OCI-LY7 (cell line): ENCODE measurements around the gene NBPF6. TPM values are rescaled to one million over a fixed set of nuclear protein-coding genes. Genes with fewer than 3 reads are reported as not detected.

ENCODE experiments used
- BruUV-seq: library from RNA; stranded (reverse); fragments of 400-500 nt; replicated peaks from 2 replicates; lab custom pipeline; 2021; lab: Mats Ljungman, UMichigan
- CTCF ChIA-PET: fragments of 300-600 bp; sonication (Branson Sonifier 250); formaldehyde crosslinking; loops from one replicate; lab custom pipeline; 2022; ENCODE audit warnings: antibody characterized with exemption; ENCODE audit not compliant: unreplicated experiment; lab: Charles Lee
- POLR2A ChIA-PET: fragments of 300-600 bp; sonication (Branson Sonifier 250); formaldehyde crosslinking; loops from one replicate; lab custom pipeline; 2022; ENCODE audit warnings: antibody characterized with exemption; lab: Charles Lee
- DNase-seq: peaks from one replicate; pipeline ENCODE4 v3.0.0-alpha.2; 2015; ENCODE audit warnings: low spot score
- H2AFZ ChIP-seq: fragments of 200-600 bp; sonication (generic), shearing (Covaris generic); 2 replicates; pipeline ENCODE4 v1.6.1; 2014; ENCODE audit warnings: mild to moderate bottlenecking, antibody characterized with exemption, low read length, moderate library complexity
- H3K27ac ChIP-seq: fragments of 200-600 bp; sonication (generic); 2 replicates; pipeline ENCODE4 v1.5.1; 2014; ENCODE audit warnings: mixed run types, low read depth, mild to moderate bottlenecking, moderate library complexity, low read length, inconsistent platforms; ENCODE audit not compliant: poor library complexity, severe bottlenecking
- H3K36me3 ChIP-seq: fragments of 200-600 bp; sonication (generic); 2 replicates; pipeline ENCODE4 v1.6.1; 2014; ENCODE audit warnings: mild to moderate bottlenecking, antibody characterized with exemption, low read length, moderate library complexity, mixed read lengths; ENCODE audit not compliant: insufficient read depth
- H3K4me1 ChIP-seq: fragments of 200-600 bp; sonication (generic); 2 replicates; pipeline ENCODE4 v1.5.1; 2014; ENCODE audit warnings: mild to moderate bottlenecking, low read length; ENCODE audit not compliant: insufficient read depth, poor library complexity, severe bottlenecking
- H3K4me2 ChIP-seq: fragments of 200-600 bp; sonication (generic); 2 replicates; pipeline ENCODE4 v1.6.1; 2014; ENCODE audit warnings: mild to moderate bottlenecking, low read length
- H3K4me3 ChIP-seq: fragments of 200-600 bp; sonication (generic); 2 replicates; pipeline ENCODE4 v1.5.1; 2014; ENCODE audit warnings: mild to moderate bottlenecking, low read depth, low read length; ENCODE audit not compliant: poor library complexity, severe bottlenecking
- H3K79me2 ChIP-seq: fragments of 200-600 bp; sonication (generic); 2 replicates; pipeline ENCODE4 v1.6.1; 2016; ENCODE audit warnings: low read depth, mild to moderate bottlenecking, low read length, moderate library complexity, mixed read lengths; ENCODE audit not compliant: insufficient read depth
- H3K9me2 ChIP-seq: fragments of 200-600 bp; sonication (generic); 2 replicates; pipeline ENCODE4 v1.6.1; 2016; ENCODE audit warnings: mild to moderate bottlenecking, low read length, mixed read lengths; ENCODE audit not compliant: insufficient read depth
- H3K9me3 ChIP-seq: fragments of 200-600 bp; sonication (generic); 2 replicates; pipeline ENCODE4 v1.6.1; 2014; ENCODE audit warnings: mild to moderate bottlenecking, mixed run types, low read length, mixed read lengths
- H4K20me1 ChIP-seq: fragments of 200-600 bp; sonication (generic); 2 replicates; pipeline ENCODE4 v1.6.1; 2014; ENCODE audit warnings: mild to moderate bottlenecking, antibody characterized with exemption, low read length, moderate library complexity, mixed read lengths; ENCODE audit not compliant: insufficient read depth
- CTCF ChIP-seq: fragments of 200-600 bp; sonication (generic); conservative IDR thresholded peaks from 2 replicates; pipeline ENCODE4 v1.5.1; 2014; ENCODE audit warnings: mild to moderate bottlenecking, antibody characterized with exemption, low read length, moderate library complexity, mixed read lengths
- EZH2phosphoT487 ChIP-seq: fragments of 200-600 bp; sonication (generic); IDR thresholded peaks from 2 replicates; pipeline ENCODE4 v1.6.1; 2018; ENCODE audit warnings: low read depth, borderline replicate concordance, mild to moderate bottlenecking, mixed run types, antibody characterized with exemption, low read length, moderate library complexity, mixed read lengths
- intact Hi-C: fragments of 100-400 bp; cut with micrococcal nuclease; formaldehyde crosslinking; loops from one replicate; pipeline ENCODE4 v1.10.0; 2022; ENCODE audit not compliant: unreplicated experiment
- total RNA-seq, 2 experiments: library from RNA; depleted of rRNA in 1 of 2; stranded (reverse); fragments of >200 nt in 1 of 2; shearing (Covaris generic) in 1 of 2; gene quantifications; 2 replicates each; pipeline ENCODE4 v1.2.3, GENCODE V29; 2014 to 2022

NBPF6 gene
- total RNA-seq, 2 experiments from 2014 or later, result not detected

GRCh38 chr1:108511764-108512163 lies 61.6 kb downstream of the NBPF6 start:
- H3K4me1 ChIP-seq, result no peaks in the 10 kb centered on the region

GRCh38 chr1:108512239-108513043 lies 62.3 kb downstream of the NBPF6 start:
- Histone ChIP-seq H4K20me1 (no peaks in the 10 kb centered on the region), H3K79me2 (no peaks in the 10 kb centered on the region), H3K9me3 (0 out of 2 replicates have a peak, but pooled peaks cover 4% of the 10 kb centered on the region), H2AFZ (no peak overlapping the region), H3K9me2 (no peaks in the 10 kb centered on the region), H3K4me3 (no peak overlapping the region), H3K36me3 (no peaks in the 10 kb centered on the region), H3K4me2 (no peak overlapping the region), H3K4me1 (no peaks in the 10 kb centered on the region), H3K27ac (no peak overlapping the region)
- TF ChIP-seq EZH2phosphoT487, result no peak
- TF ChIP-seq CTCF, result peak; percentile 98
- no TSS peak for BruUV-seq
- intact Hi-C loops, result loop anchor here (1.0 kb wide), 2 partner anchors 49 to 131 kb away; no protein-coding TSS in a partner anchor
- CTCF ChIA-PET, result interaction anchor here (1.3 to 2.0 kb wide), 2 partner anchors 48 to 131 kb away, joined by 4 to 15 read pairs; partner anchors contain the start of gene EEIG2
- DNase-seq, result peak; percentile 59
- POLR2A ChIA-PET, result interaction anchor here (0.8 to 3.1 kb wide), 2 partner anchors 48 to 74 kb away, joined by 3 to 20 read pairs; partner anchors contain the start of gene EEIG2

More at GRCh38 chr1:108511764-108512163, 61.6 kb downstream of the NBPF6 start:
- no peak for DNase-seq
- no peak for TF ChIP-seq CTCF
- TF ChIP-seq EZH2phosphoT487, result no peak
- Histone ChIP-seq H3K4me2 (no peak overlapping the region), H2AFZ (no peak overlapping the region), H3K27ac (no peak overlapping the region), H4K20me1 (no peaks in the 10 kb centered on the region), H3K36me3 (no peaks in the 10 kb centered on the region), H3K9me3 (0 out of 2 replicates have a peak, but pooled peaks cover 4% of the 10 kb centered on the region), H3K79me2 (no peaks in the 10 kb centered on the region), H3K9me2 (no peaks in the 10 kb centered on the region), H3K4me3 (no peak overlapping the region)
- CTCF ChIA-PET, result interaction anchor here (1.3 to 2.0 kb wide), 2 partner anchors 49 to 131 kb away, joined by 4 to 15 read pairs; partner anchors contain the start of gene EEIG2
- intact Hi-C loops, result loop anchor here (1.0 kb wide), 2 partner anchors 50 to 132 kb away; no protein-coding TSS in a partner anchor
- BruUV-seq, result no TSS peak
- POLR2A ChIA-PET, result interaction anchor here (3.1 kb wide), 1 partner anchor 49 kb away, joined by 20 read pairs; the partner anchor contains the start of gene EEIG2
